WTC11 (cell line): ENCODE data around the gene SBF1.

Experiments used
- CREM ChIP-seq: sonication (generic); formaldehyde crosslinking; IDR thresholded peaks from 2 replicates; pipeline ENCODE4 v1.8.1; 2022; ENCODE audit warnings: mild to moderate bottlenecking, missing genetic modification reagents, moderate library complexity
- ELF4 ChIP-seq: sonication (generic); formaldehyde crosslinking; IDR thresholded peaks from 2 replicates; pipeline ENCODE4 v1.8.1; 2022; ENCODE audit warnings: low read depth, mild to moderate bottlenecking, moderate library complexity, missing genetic modification reagents
- ZNF138 ChIP-seq: sonication (generic); formaldehyde crosslinking; conservative IDR thresholded peaks from 2 replicates; pipeline ENCODE4 v1.8.1; 2022; ENCODE audit warnings: mild to moderate bottlenecking, moderate library complexity, missing genetic modification reagents
- TF ChIP-seq, protein P1 (sequence below): fragments of 200-600 bp; IDR thresholded peaks from 2 replicates; pipeline ENCODE4 v1.8.0; 2022; ENCODE audit warnings: antibody characterized with exemption
- TF ChIP-seq, protein P2 (sequence below): sonication (generic); formaldehyde crosslinking; IDR thresholded peaks from 2 replicates; pipeline ENCODE4 v1.8.0; 2022; ENCODE audit warnings: mild to moderate bottlenecking, missing genetic modification reagents

DNA sequence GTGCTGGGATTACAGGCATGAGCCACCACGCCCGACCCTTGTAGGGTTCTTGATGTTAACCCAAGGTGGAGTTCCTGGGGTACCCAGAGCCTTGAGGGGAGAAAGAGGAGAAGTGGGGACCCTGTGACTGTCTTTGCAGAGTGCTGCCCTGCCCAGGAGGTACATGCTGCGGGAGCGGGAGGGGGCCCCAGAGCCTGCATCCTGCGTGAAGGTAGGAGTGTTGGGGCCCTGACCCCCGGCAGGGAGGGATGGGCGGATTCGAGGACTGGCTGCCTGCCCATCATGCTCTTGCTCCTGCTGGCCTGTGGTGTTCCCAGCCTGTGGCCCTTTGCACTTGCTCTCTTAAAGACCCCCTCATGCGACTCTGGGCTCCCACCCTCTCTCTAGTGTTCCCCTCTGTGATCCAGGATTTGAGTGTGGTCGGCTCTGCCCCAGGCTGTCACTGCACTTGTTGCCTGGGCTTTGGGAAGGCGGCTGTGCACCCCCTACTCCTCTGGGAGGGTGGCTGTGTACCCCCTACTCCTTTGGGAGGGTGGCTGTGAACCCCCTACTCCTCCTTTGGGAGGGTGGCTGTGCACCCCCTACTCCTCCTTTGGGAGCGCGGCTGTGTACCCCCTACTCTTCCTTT, 46.1 kb upstream of the SBF1 start:
- TF ChIP-seq, protein P1, sequence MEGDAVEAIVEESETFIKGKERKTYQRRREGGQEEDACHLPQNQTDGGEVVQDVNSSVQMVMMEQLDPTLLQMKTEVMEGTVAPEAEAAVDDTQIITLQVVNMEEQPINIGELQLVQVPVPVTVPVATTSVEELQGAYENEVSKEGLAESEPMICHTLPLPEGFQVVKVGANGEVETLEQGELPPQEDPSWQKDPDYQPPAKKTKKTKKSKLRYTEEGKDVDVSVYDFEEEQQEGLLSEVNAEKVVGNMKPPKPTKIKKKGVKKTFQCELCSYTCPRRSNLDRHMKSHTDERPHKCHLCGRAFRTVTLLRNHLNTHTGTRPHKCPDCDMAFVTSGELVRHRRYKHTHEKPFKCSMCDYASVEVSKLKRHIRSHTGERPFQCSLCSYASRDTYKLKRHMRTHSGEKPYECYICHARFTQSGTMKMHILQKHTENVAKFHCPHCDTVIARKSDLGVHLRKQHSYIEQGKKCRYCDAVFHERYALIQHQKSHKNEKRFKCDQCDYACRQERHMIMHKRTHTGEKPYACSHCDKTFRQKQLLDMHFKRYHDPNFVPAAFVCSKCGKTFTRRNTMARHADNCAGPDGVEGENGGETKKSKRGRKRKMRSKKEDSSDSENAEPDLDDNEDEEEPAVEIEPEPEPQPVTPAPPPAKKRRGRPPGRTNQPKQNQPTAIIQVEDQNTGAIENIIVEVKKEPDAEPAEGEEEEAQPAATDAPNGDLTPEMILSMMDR: no peak
- TF ChIP-seq, protein P2, sequence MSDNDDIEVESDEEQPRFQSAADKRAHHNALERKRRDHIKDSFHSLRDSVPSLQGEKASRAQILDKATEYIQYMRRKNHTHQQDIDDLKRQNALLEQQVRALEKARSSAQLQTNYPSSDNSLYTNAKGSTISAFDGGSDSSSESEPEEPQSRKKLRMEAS (CRISPR knock-in tag): no peak
- no peak for TF ChIP-seq ZNF138 (CRISPR knock-in tag)
- no peak for TF ChIP-seq ELF4 (CRISPR knock-in tag)
- no peak for TF ChIP-seq CREM (CRISPR knock-in tag)
